SK-N-SH (cell line): ENCODE data around the gene POLR3E. TPM values are rescaled to one million over a fixed set of nuclear protein-coding genes. Genes with fewer than 3 reads are reported as not detected.

ENCODE experiments used
- CTCF ChIA-PET: fragments of 300-600, 350-600 bp; formaldehyde crosslinking; extraction: SDS; loops from one replicate; lab custom pipeline; 2021; lab: Yijun Ruan, JAX
- POLR2A ChIA-PET: fragments of 350-600 bp; sonication (Branson Sonifier 250); formaldehyde crosslinking; extraction: SDS; loops from one replicate; lab custom pipeline; 2020; ENCODE audit warnings: antibody characterized with exemption, inconsistent platforms; lab: Yijun Ruan, JAX
- DNase-seq: peaks from one replicate; pipeline ENCODE4 v3.0.0; 2012
- H2AFZ ChIP-seq: fragments of 200-600 bp; sonication (generic); 2 replicates; pipeline ENCODE4 v1.8.1; 2016; ENCODE audit warnings: antibody characterized with exemption, mild to moderate bottlenecking, low read depth
- H3F3A ChIP-seq: fragments of 200-600 bp; sonication (generic); replicated peaks from 2 replicates; pipeline ENCODE3; 2016; ENCODE audit warnings: antibody characterized with exemption, mild to moderate bottlenecking; ENCODE audit not compliant: insufficient read depth
- H3K27ac ChIP-seq, 2 experiments: fragments of 200-500 bp in 1 of 2; fragments of 200-600 bp in 1 of 2; sonication (Bioruptor generic) in 1 of 2; sonication (generic), shearing (Covaris generic) in 1 of 2; 2 replicates each; pipeline versions ENCODE4 v1.5.1 to v1.6.1; 2014 to 2016; ENCODE audit warnings: low read depth in 2 of 2, inconsistent platforms in 1 of 2, low read length in 1 of 2, mild to moderate bottlenecking in 1 of 2, mixed read lengths in 1 of 2
- H3K27me3 ChIP-seq: fragments of 200-600 bp; sonication (generic), shearing (Covaris generic); 2 replicates; pipeline ENCODE4 v1.6.1; 2016; ENCODE audit warnings: mixed run types; ENCODE audit not compliant: insufficient read depth
- H3K36me3 ChIP-seq, 2 experiments: fragments of 200-500 bp in 1 of 2; fragments of 200-600 bp in 1 of 2; sonication (Bioruptor generic) in 1 of 2; sonication (generic) in 1 of 2; replicated peaks in 1 of 2; 2 replicates each; pipeline versions ENCODE3 to v1.5.1; 2014 to 2016; ENCODE audit warnings: low read length in 1 of 2, mild to moderate bottlenecking in 1 of 2; ENCODE audit not compliant: insufficient read depth in 2 of 2, control insufficient read depth in 1 of 2
- H3K4me1 ChIP-seq, 2 experiments: fragments of 200-500 bp in 1 of 2; fragments of 200-600 bp in 1 of 2; sonication (Bioruptor generic) in 1 of 2; sonication (generic), shearing (Covaris generic) in 1 of 2; 2 replicates each; pipeline versions ENCODE4 v1.5.1 to v1.6.1; 2014 to 2016; ENCODE audit warnings: low read depth in 1 of 2, low read length in 1 of 2, mixed run types in 1 of 2; ENCODE audit not compliant: insufficient read depth in 2 of 2, control insufficient read depth in 1 of 2
- H3K4me2 ChIP-seq: fragments of 200-600 bp; sonication (generic), shearing (Covaris generic); 2 replicates; pipeline ENCODE4 v1.6.1; 2017; ENCODE audit warnings: mixed run types
- H3K4me3 ChIP-seq, 2 experiments: fragments of 200-500 bp in 1 of 2; fragments of 200-600 bp in 1 of 2; sonication (Bioruptor generic) in 1 of 2; sonication (generic), shearing (Covaris generic) in 1 of 2; 2 replicates each; pipeline versions ENCODE4 v1.5.1 to v1.8.1; 2014 to 2016; ENCODE audit warnings: low read depth in 2 of 2, inconsistent platforms in 1 of 2, low read length in 1 of 2, mild to moderate bottlenecking in 1 of 2, mixed read lengths in 1 of 2, moderate library complexity in 1 of 2
- H3K79me2 ChIP-seq: fragments of 200-600 bp; sonication (generic); 2 replicates; pipeline ENCODE4 v1.8.1; 2017; ENCODE audit warnings: mild to moderate bottlenecking; ENCODE audit not compliant: insufficient read depth
- H3K9ac ChIP-seq: fragments of 200-600 bp; sonication (generic); 2 replicates; pipeline ENCODE4 v1.6.1; 2017; ENCODE audit warnings: mixed run types
- H3K9me2 ChIP-seq: fragments of 200-600 bp; sonication (generic); 2 replicates; pipeline ENCODE4 v1.6.1; 2017; ENCODE audit warnings: mixed run types
- H3K9me3 ChIP-seq: fragments of 200-600 bp; sonication (generic); 2 replicates; pipeline ENCODE4 v1.6.1; 2017; ENCODE audit warnings: mixed run types, mild to moderate bottlenecking, moderate library complexity
- H4K20me1 ChIP-seq: fragments of 200-600 bp; sonication (generic); 2 replicates; pipeline ENCODE4 v1.6.1; 2017; ENCODE audit warnings: mild to moderate bottlenecking, mixed run types; ENCODE audit not compliant: insufficient read depth
- FOSL2 ChIP-seq: IDR thresholded peaks from 2 replicates; pipeline ENCODE4 v1.4.0; 2012; ENCODE audit warnings: low read depth, mild to moderate bottlenecking, moderate library complexity, borderline replicate concordance
- MXI1 ChIP-seq: IDR thresholded peaks from 2 replicates; pipeline ENCODE4 v1.6.1; 2012; ENCODE audit warnings: mild to moderate bottlenecking, low read depth, low read length, improper control_type of control experiment
- POLR2AphosphoS5 ChIP-seq: IDR thresholded peaks from 2 replicates; pipeline ENCODE4 v1.6.1; 2012; ENCODE audit warnings: low read depth, low read length
- RAD21 ChIP-seq: IDR thresholded peaks from 2 replicates; pipeline ENCODE4 v1.6.1; 2012; ENCODE audit warnings: mild to moderate bottlenecking, low read length
- SIN3A ChIP-seq: IDR thresholded peaks from 2 replicates; pipeline ENCODE4 v1.6.1; 2012; ENCODE audit warnings: low read depth, mild to moderate bottlenecking, low read length, moderate library complexity, borderline replicate concordance
- TAF1 ChIP-seq: IDR thresholded peaks from 2 replicates; pipeline ENCODE4 v1.6.1; 2012; ENCODE audit warnings: low read depth, mild to moderate bottlenecking, low read length, moderate library complexity, borderline replicate concordance
- TEAD4 ChIP-seq: IDR thresholded peaks from 2 replicates; pipeline ENCODE4 v1.4.0; 2012; ENCODE audit warnings: mild to moderate bottlenecking, borderline replicate concordance; ENCODE audit not compliant: insufficient read depth
- WGBS: methylation state at CpG from one replicate; pipeline ENCODE4 v1.1.6; 2017; ENCODE audit warnings: low lambda C conversion rate; 5-methylcytosine and 5-hydroxymethylcytosine counted together
- polyA plus RNA-seq, 3 experiments: library from polyadenylated mRNA; depleted of rRNA; stranded (reverse); fragments of >200 nt; gene quantifications; 2 replicates each; pipeline ENCODE4 v1.2.3, GENCODE V29; 2012
- TF ChIP-seq, protein P1 (sequence below): IDR thresholded peaks from 2 replicates; pipeline ENCODE4 v1.4.0; 2012; ENCODE audit warnings: low read depth, borderline replicate concordance
- TF ChIP-seq, protein P2 (sequence below): IDR thresholded peaks from 2 replicates; pipeline ENCODE4 v1.4.0; 2012; ENCODE audit warnings: low read depth
- TF ChIP-seq, protein P3 (sequence below): IDR thresholded peaks from 2 replicates; pipeline ENCODE4 v1.4.0; 2012; ENCODE audit warnings: low read depth, borderline replicate concordance

The POLR3E gene
- polyA plus RNA-seq, 1 of the 3 experiments (the other 2 are of a cell fraction) = 59.6 TPM

DNA sequence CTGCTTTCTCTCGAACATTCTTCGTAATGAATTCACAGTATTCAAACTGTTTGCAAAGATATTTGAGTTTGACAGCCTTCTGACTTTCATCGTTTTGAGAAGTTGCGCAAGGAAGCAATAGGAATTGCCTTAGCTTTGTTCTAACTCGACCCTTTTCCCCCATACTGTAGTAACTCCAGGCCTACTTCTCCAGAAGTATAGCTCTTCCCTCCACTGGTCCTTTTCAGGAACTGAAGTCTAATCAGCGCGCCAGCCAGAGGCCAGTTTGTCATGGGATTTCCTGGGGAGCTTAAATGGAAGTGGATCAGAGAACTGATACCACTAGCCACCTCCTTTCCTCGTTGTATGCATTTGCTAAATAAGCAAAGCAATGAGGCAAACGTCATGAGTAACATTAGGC is 49.3 kb downstream of the POLR3E start:
- no peak overlapping the region for H2AFZ ChIP-seq

DNA sequence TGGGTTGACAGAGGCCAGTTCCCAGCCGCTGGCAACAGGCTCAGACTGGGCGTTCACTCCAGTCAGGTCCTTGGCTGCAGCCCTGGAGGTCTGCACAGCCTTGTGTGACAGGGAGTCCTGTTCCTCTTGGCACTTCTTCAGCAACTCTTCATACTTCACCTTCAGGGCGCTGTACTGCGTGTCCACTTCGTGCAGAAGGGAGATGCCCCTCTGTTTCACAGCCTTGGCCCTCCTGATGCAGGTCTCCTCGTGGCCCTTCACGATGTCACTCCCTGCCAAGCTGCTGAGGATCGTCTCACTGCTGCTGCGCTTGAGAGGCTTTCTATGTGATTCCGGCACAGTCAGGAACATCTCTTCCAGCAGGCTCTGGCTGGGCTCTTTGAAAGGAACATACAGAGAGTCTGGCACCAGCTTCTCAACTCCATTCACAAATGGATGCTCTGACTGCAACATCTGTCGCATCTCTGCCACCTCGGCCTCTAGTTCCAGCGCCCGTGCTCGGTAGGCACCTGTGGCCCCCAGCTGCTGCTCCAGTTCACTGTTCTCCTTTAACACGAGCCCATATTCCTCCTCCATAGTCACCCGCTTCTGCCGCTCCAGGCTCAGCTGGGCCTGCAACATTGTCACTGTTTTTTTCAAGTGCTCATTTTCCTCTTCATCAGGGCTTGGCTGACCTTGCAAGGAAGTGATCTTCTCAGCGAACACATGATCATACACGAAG is 50.1 kb downstream of the POLR3E start:
- H3K4me2 ChIP-seq = no peak overlapping the region
- no peak for DNase-seq
- peaks cover 37 to 90% of the 10 kb centered on the region in 2 experiments for H3K36me3 ChIP-seq
- no peak overlapping the region for H3K27ac ChIP-seq
- WGBS = 91% methylated on average over 20 of the region's 20 CpGs
- CTCF ChIA-PET = interaction anchor here (0.8 to 3.1 kb wide), 2 partner anchors 11 to 26 kb away, joined by 3 to 9 read pairs; no protein-coding TSS in a partner anchor
- H3K9ac ChIP-seq = no peak overlapping the region
- peaks cover 61% of the 10 kb centered on the region for H3K79me2 ChIP-seq
- peaks cover 32% of the 10 kb centered on the region for H3F3A ChIP-seq
- no peaks in the 10 kb centered on the region for H4K20me1 ChIP-seq
- H2AFZ ChIP-seq = no peak overlapping the region
- no peaks in the 10 kb centered on the region for H3K27me3 ChIP-seq
- no peak overlapping the region for H3K4me3 ChIP-seq
- no peaks in the 10 kb centered on the region for H3K9me2 ChIP-seq
- 0 out of 4 replicates have a peak, but pooled peaks cover 0 to under 1% of the 10 kb centered on the region in 2 experiments for H3K4me1 ChIP-seq
- TF ChIP-seq, protein P1, sequence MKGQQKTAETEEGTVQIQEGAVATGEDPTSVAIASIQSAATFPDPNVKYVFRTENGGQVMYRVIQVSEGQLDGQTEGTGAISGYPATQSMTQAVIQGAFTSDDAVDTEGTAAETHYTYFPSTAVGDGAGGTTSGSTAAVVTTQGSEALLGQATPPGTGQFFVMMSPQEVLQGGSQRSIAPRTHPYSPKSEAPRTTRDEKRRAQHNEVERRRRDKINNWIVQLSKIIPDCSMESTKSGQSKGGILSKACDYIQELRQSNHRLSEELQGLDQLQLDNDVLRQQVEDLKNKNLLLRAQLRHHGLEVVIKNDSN = no peak
- TF ChIP-seq MXI1 (no peak), TEAD4 (no peak), FOSL2 (no peak), TAF1 (no peak), POLR2AphosphoS5 (no peak), RAD21 (no peak)
- TF ChIP-seq, protein P2, sequence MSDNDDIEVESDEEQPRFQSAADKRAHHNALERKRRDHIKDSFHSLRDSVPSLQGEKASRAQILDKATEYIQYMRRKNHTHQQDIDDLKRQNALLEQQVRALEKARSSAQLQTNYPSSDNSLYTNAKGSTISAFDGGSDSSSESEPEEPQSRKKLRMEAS = no peak
- POLR2A ChIA-PET = no interaction called here
- H3K9me3 ChIP-seq = no peaks in the 10 kb centered on the region

More for the DNA sequence above, 49.3 kb downstream of the POLR3E start:
- ChIA-PET CTCF (interaction anchor here (0.8 to 3.1 kb wide), 2 partner anchors 10 to 25 kb away, joined by 3 to 9 read pairs; no protein-coding TSS in a partner anchor), POLR2A (no interaction called here)
- Histone ChIP-seq H4K20me1 (no peaks in the 10 kb centered on the region), H3K9ac (no peak overlapping the region), H3K27ac (no peak overlapping the region), H3K9me2 (no peaks in the 10 kb centered on the region), H3K4me3 (no peak overlapping the region), H3K79me2 (peaks cover 58% of the 10 kb centered on the region), H3K4me1 (no peaks in the 10 kb centered on the region), H3F3A (peaks cover 25% of the 10 kb centered on the region), H3K4me2 (no peak overlapping the region), H3K27me3 (no peaks in the 10 kb centered on the region), H3K36me3 (peaks cover 37 to 89% of the 10 kb centered on the region in 2 experiments), H3K9me3 (no peaks in the 10 kb centered on the region)
- 78% methylated on average over 9 of the region's 9 CpGs for WGBS
- DNase-seq = no peak
- TF ChIP-seq SIN3A = no peak
- TF ChIP-seq, protein P3, sequence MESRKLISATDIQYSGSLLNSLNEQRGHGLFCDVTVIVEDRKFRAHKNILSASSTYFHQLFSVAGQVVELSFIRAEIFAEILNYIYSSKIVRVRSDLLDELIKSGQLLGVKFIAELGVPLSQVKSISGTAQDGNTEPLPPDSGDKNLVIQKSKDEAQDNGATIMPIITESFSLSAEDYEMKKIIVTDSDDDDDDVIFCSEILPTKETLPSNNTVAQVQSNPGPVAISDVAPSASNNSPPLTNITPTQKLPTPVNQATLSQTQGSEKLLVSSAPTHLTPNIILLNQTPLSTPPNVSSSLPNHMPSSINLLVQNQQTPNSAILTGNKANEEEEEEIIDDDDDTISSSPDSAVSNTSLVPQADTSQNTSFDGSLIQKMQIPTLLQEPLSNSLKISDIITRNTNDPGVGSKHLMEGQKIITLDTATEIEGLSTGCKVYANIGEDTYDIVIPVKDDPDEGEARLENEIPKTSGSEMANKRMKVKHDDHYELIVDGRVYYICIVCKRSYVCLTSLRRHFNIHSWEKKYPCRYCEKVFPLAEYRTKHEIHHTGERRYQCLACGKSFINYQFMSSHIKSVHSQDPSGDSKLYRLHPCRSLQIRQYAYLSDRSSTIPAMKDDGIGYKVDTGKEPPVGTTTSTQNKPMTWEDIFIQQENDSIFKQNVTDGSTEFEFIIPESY = no peak
